Coronary artery (tissue), 2 donors: Measurements from ENCODE around the gene ARNT2.

Experiments used
- DNase-seq: peaks from one replicate; pipeline ENCODE4 v3.0.0-alpha.2; 2017; ENCODE audit warnings: low spot score
- H3K27ac ChIP-seq, 2 donors: fragments of 200-600 bp; sonication (generic); one replicate each; pipeline ENCODE4 v1.5.1; 2016 to 2019
- H3K4me3 ChIP-seq: fragments of 200-600 bp; sonication (generic); 2 replicates; pipeline ENCODE4 v1.5.1; 2016; ENCODE audit warnings: mild to moderate bottlenecking, moderate library complexity
- TF ChIP-seq, protein P1 (sequence below): fragments of 200-600 bp; sonication (generic); IDR thresholded peaks from one replicate; pipeline ENCODE4 v1.5.1; 2019; ENCODE audit warnings: antibody characterized with exemption

The ARNT2 gene

DNA sequence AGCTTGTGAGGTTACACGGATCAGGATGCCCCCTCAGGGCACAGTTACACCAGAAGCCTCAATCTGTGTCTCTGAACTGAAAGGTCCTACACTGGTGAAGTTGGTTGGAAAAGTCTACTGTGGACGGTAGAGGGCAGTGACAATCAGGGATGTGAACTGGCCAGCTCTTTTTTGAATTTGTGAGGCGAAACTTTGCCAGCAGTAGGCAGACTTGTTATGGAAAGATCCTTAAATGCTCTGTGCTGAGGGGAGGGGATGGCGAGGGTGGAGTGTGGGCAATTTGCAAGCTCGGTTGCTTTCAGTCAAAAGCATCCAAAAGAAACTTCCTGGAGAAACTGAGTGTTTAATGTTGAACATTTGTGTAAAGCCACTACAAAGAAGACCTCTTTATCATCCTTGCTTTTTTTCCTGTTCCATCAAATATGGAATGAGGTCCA is 163.6 kb downstream of the ARNT2 start:
- TF ChIP-seq, protein P1, sequence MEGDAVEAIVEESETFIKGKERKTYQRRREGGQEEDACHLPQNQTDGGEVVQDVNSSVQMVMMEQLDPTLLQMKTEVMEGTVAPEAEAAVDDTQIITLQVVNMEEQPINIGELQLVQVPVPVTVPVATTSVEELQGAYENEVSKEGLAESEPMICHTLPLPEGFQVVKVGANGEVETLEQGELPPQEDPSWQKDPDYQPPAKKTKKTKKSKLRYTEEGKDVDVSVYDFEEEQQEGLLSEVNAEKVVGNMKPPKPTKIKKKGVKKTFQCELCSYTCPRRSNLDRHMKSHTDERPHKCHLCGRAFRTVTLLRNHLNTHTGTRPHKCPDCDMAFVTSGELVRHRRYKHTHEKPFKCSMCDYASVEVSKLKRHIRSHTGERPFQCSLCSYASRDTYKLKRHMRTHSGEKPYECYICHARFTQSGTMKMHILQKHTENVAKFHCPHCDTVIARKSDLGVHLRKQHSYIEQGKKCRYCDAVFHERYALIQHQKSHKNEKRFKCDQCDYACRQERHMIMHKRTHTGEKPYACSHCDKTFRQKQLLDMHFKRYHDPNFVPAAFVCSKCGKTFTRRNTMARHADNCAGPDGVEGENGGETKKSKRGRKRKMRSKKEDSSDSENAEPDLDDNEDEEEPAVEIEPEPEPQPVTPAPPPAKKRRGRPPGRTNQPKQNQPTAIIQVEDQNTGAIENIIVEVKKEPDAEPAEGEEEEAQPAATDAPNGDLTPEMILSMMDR = peak; percentile 53
- peak; percentile 65 for DNase-seq
- H3K4me3 ChIP-seq = no peak overlapping the region
- no peak overlapping the region for H3K27ac ChIP-seq

DNA sequence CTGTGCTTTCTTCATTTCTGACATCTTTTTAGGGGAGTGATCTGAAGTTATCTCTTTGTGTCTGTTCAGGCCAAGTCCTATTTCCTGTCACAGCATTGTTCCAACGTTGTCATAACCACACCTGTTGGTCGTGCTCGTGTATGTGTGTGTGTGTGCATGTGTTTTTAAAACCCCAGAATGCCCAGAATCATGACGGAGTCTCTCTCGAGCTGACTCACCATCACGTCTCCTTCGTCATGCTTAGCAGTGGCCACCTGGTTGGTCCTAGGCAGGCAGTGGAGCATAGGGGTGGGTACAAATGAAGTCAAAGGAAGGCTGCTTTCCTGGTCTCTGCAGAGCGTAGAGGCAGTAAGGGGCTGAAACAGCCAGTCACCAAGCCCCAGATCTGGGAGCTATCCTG is 164.1 kb downstream of the ARNT2 start:
- DNase-seq = peak; percentile 50
- no peak overlapping the region for H3K4me3 ChIP-seq
- H3K27ac ChIP-seq = no peak overlapping the region
- TF ChIP-seq, protein P1 = no peak

DNA sequence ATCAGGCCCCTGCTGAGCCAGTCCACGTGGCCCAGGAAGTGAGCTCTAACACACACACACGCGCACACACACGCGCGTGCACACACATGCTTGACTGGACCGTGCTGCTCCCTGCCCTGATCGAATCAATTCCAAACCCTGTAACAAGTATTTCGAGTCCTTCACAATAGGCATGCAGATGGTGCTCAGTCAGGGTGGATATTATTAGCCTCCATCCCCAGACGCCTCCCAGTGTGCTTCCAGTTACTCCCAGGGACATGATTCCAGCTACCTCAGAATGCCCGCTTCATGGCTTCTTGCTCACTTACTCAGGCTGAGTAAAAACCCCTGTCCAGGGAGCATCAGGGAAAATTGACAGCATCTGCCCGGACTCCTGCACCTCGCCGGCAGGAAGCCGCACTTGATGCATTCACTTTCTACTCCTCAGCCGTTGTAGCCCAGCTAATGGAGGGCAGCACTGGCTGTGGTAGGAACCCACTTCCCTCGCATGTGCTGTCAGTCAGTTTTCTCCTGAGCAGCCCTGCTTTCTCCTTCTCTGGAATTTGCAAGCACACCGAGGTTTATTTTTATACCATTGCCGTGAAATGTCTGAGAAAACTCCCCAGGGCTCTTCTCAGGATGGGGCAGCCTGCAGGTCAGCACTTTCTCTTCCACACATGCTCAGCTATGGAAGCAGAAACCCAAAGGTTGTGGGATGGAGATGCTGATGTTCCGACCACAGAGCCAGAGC is 164.9 kb downstream of the ARNT2 start:
- H3K4me3 ChIP-seq = no peak overlapping the region
- TF ChIP-seq, protein P1 = no peak
- peak; percentile 26 for DNase-seq
- H3K27ac ChIP-seq = no peak overlapping the region

DNA sequence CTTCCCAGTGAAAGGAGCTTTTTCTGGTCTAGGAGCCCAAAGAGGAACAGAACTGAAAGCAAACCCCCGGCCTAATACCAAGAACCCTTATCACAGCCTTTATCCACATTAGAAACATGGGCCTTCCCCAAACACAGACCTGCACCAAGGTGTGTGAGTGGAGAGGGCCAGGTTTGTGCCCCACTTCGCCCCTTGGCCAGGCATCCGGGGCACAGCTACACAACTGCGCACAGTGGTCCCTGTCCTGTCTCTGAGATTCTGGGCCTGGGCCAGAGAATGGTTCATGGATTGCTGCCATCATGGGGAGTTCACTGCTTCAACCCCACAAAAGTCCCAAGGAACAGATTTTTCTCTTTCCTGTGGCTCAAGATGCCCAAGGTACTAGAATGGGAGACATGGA is 165.5 kb downstream of the ARNT2 start:
- Histone ChIP-seq H3K27ac (no peak overlapping the region), H3K4me3 (no peak overlapping the region)
- TF ChIP-seq, protein P1 = no peak
- DNase-seq = no peak

DNA sequence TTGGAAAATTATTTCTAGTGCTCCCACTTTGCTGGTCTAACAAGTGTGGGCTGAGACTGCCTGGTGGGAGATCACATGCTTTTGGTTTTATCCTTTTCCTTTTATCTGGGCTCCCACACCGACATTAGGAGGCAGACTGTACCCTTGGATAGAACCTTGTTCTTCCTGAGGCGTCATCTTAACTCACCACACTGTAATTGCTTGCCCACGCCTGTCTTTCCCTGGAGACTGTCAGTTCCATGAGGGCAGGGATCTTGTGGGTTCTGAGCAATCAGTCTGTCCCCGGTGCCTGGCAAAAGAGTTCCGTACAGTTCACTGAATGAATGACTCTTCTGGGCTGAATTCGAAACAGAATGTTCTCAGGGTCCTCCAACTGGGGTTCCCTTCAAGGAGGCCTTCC is 166.4 kb downstream of the ARNT2 start:
- Histone ChIP-seq H3K27ac (no peak overlapping the region), H3K4me3 (no peak overlapping the region)
- peak; percentile 24 for DNase-seq
- TF ChIP-seq, protein P1 = no peak

DNA sequence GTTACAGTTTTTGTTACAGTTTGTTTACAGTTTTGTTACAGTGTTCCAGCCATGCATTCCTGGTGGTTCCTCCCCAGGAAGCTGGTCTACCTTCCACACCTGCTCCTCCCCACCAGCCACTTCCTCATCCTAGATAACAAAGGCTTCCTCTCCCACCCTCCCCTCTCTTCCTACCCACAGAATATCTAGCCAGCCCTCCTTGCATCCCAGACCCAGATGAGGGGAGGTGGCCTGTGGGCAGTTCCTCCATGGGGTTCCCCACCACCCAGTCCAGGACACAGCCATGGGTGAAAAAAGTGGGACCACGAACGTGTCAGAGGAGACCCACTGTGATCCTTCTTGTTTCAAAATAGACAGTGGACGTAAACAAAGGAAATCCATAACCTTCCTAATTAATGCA is 168.2 kb downstream of the ARNT2 start:
- Histone ChIP-seq H3K4me3 (no peak overlapping the region), H3K27ac (no peak overlapping the region)
- no peak for DNase-seq
- TF ChIP-seq, protein P1 = no peak

DNA sequence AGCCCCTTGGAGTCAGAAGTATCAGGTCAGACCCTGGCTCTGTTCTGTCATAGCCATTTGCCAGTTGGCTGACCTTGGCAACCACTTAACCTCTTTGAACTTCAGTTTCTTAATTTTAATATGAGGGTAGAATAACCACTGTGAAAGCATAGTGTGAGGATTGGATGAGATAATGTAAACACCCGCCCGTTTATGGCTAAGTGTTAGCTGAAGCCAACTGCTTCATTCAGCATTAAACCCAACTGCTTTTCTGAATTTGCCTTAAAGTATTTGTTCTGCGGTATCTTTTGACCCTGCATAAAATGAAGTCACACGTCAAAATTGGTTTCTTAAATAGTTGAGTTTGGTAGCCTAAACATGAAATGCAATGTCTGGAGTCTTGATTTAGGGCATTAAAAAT is 169.4 kb downstream of the ARNT2 start:
- TF ChIP-seq, protein P1 = no peak
- no peak for DNase-seq

More for the DNA sequence above, 169.4 kb downstream of the ARNT2 start:
- no peak overlapping the region for H3K4me3 ChIP-seq
- no peak overlapping the region for H3K27ac ChIP-seq
